GM12872 (cell line): ENCODE results near the gene PHF3.

Experiments
- CTCF ChIP-seq: IDR thresholded peaks from 3 replicates; pipeline ENCODE4 v1.5.1; 2011; ENCODE audit warnings: low read depth, mild to moderate bottlenecking, low read length, moderate library complexity; ENCODE audit not compliant: insufficient read depth

PHF3 gene

GRCh38 chr6:63683071-63683603 lies 47.5 kb downstream of the PHF3 start:
- TF ChIP-seq CTCF, result no peak

- TF ChIP-seq CTCF, result no peak
Observed at GRCh38 chr6:63685446-63686379, 50.1 kb downstream of the PHF3 start.

GRCh38 chr6:63689421-63689820 lies 53.8 kb downstream of the PHF3 start:
- TF ChIP-seq CTCF, result no peak

GRCh38 chr6:63690221-63690620 lies 54.6 kb downstream of the PHF3 start:
- no peak for TF ChIP-seq CTCF

GRCh38 chr6:63705707-63706106 lies 70.1 kb downstream of the PHF3 start:
- no peak for TF ChIP-seq CTCF

- TF ChIP-seq CTCF, result no peak
Observed at GRCh38 chr6:63706630-63707029, 71.0 kb downstream of the PHF3 start.

- TF ChIP-seq CTCF, result no peak
Observed at GRCh38 chr6:63708631-63709030, 73.0 kb downstream of the PHF3 start.
